Neural progenitor cell (in vitro differentiated cells): ENCODE results near the gene GPR132. TPM values are rescaled to one million over a fixed set of nuclear protein-coding genes. Genes with fewer than 3 reads are reported as not detected.

Experiments used
- DNase-seq: peaks from one replicate; pipeline ENCODE4 v3.0.0-alpha.2; 2016; ENCODE audit warnings: low spot score
- H2AFZ ChIP-seq: fragments of 200-600 bp; sonication (generic); replicated peaks from 2 replicates; pipeline ENCODE4 v1.6.1; 2016; ENCODE audit warnings: antibody characterized with exemption
- H3F3A ChIP-seq: fragments of 200-600 bp; sonication (generic); 2 replicates; pipeline ENCODE4 v1.6.1; 2016; ENCODE audit warnings: antibody characterized with exemption, low read depth
- H3K27ac ChIP-seq: fragments of 200-600 bp; sonication (generic); 2 replicates; pipeline ENCODE4 v1.5.1; 2016; ENCODE audit warnings: mild to moderate bottlenecking
- H3K27me3 ChIP-seq: fragments of 200-600 bp; sonication (generic); 2 replicates; pipeline ENCODE4 v1.6.1; 2016; ENCODE audit warnings: mild to moderate bottlenecking, moderate library complexity
- H3K36me3 ChIP-seq: fragments of 200-600 bp; sonication (generic); 2 replicates; pipeline ENCODE4 v1.5.1; 2016
- H3K4me1 ChIP-seq: fragments of 200-600 bp; sonication (generic); 2 replicates; pipeline ENCODE4 v1.6.1; 2016; ENCODE audit warnings: mixed run types
- H3K4me2 ChIP-seq: fragments of 200-600 bp; sonication (generic); 2 replicates; pipeline ENCODE4 v1.6.1; 2016
- H3K4me3 ChIP-seq: fragments of 200-600 bp; sonication (generic); 2 replicates; pipeline ENCODE4 v1.5.1; 2016
- H3K79me2 ChIP-seq: fragments of 200-600 bp; sonication (generic); 2 replicates; pipeline ENCODE4 v1.6.1; 2016; ENCODE audit warnings: low read depth
- H3K9ac ChIP-seq: fragments of 200-600 bp; sonication (generic); 2 replicates; pipeline ENCODE4 v1.6.1; 2016
- H3K9me3 ChIP-seq: fragments of 200-600 bp; sonication (generic); 2 replicates; pipeline ENCODE4 v1.5.1; 2016; ENCODE audit warnings: low read depth
- H4K20me1 ChIP-seq: fragments of 200-600 bp; sonication (generic); 2 replicates; pipeline ENCODE4 v1.6.1; 2016; ENCODE audit warnings: low read depth
- H3K27ac Mint-ChIP-seq: 3 replicates; pipeline ENCODE4 v1.8.0; 2021; ENCODE audit warnings: mixed read lengths
- H3K27me3 Mint-ChIP-seq: 2 replicates; pipeline ENCODE4 v1.8.0; 2022; ENCODE audit warnings: low read depth, mild to moderate bottlenecking, inconsistent platforms, moderate library complexity, mixed read lengths; ENCODE audit not compliant: insufficient read depth
- H3K36me3 Mint-ChIP-seq: 3 replicates; pipeline ENCODE4 v1.8.0; 2021; ENCODE audit warnings: mixed read lengths
- H3K4me1 Mint-ChIP-seq: 3 replicates; pipeline ENCODE4 v1.8.0; 2021; ENCODE audit warnings: mixed read lengths
- H3K4me3 Mint-ChIP-seq: 3 replicates; pipeline ENCODE4 v1.8.0; 2021; ENCODE audit warnings: mild to moderate bottlenecking, moderate library complexity, mixed read lengths
- H3K9me3 Mint-ChIP-seq: 3 replicates; pipeline ENCODE4 v1.8.0; 2020; ENCODE audit warnings: mixed read lengths
- EZH2 ChIP-seq: fragments of 200-600 bp; sonication (generic); IDR thresholded peaks from 2 replicates; pipeline ENCODE4 v1.6.1; 2017; ENCODE audit warnings: antibody characterized with exemption, mild to moderate bottlenecking, moderate library complexity
- EZH2phosphoT487 ChIP-seq: fragments of 200-600 bp; sonication (generic); IDR thresholded peaks from 2 replicates; pipeline ENCODE4 v1.6.1; 2017; ENCODE audit warnings: antibody characterized with exemption
- total RNA-seq: library from RNA; depleted of rRNA; stranded (reverse); fragments of >200 nt; gene quantifications from 2 replicates; pipeline ENCODE4 v1.2.3, GENCODE V29; 2015; ENCODE audit warnings: low replicate concordance
- TF ChIP-seq, protein P1 (sequence below): fragments of 200-600 bp; sonication (generic); IDR thresholded peaks from 2 replicates; pipeline ENCODE4 v1.5.1; 2017; ENCODE audit warnings: antibody characterized with exemption, mild to moderate bottlenecking

The GPR132 gene
- total RNA-seq, 1 donor from 2014 or later = 0.51 TPM

DNA sequence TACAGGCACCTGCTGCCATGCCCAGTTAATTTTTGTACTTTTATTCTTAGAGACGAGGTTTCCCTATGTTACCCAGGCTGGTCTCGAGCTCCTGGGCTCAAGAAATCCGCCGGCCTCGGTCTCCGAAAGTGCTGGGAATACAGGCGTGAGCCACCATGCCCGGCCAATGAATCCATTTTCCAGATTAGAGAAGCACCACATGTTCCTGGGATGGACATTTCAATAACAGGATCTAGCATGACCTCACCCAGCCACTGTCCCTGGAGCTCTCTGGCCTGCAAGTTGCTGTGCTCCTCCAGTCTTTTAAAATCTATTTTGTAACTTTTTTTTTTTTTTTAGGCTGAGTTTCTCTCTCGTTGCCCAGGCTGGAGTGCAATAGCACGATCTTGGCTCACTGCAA lies 2.2 kb downstream of the GPR132 start:
- H3F3A ChIP-seq = no peaks in the 10 kb centered on the region
- H3K27ac ChIP-seq = no peak overlapping the region
- no peak overlapping the region for H3K4me2 ChIP-seq
- no peaks in the 10 kb centered on the region for H3K9me3 ChIP-seq
- H4K20me1 ChIP-seq = no peaks in the 10 kb centered on the region
- Mint-ChIP-seq H3K4me3 (no peak overlapping the region), H3K4me1 (peaks cover 29% of the 10 kb centered on the region), H3K27ac (peak overlapping the region; percentile 69), H3K27me3 (no peaks in the 10 kb centered on the region), H3K36me3 (no peaks in the 10 kb centered on the region), H3K9me3 (no peaks in the 10 kb centered on the region)
- no peaks in the 10 kb centered on the region for H3K79me2 ChIP-seq
- no peak overlapping the region for H2AFZ ChIP-seq
- no peak overlapping the region for H3K4me3 ChIP-seq
- no peaks in the 10 kb centered on the region for H3K36me3 ChIP-seq
- H3K9ac ChIP-seq = no peak overlapping the region
- no peaks in the 10 kb centered on the region for H3K27me3 ChIP-seq
- H3K4me1 ChIP-seq = peaks cover 21% of the 10 kb centered on the region
- TF ChIP-seq EZH2 (no peak), EZH2phosphoT487 (no peak)
- TF ChIP-seq, protein P1, sequence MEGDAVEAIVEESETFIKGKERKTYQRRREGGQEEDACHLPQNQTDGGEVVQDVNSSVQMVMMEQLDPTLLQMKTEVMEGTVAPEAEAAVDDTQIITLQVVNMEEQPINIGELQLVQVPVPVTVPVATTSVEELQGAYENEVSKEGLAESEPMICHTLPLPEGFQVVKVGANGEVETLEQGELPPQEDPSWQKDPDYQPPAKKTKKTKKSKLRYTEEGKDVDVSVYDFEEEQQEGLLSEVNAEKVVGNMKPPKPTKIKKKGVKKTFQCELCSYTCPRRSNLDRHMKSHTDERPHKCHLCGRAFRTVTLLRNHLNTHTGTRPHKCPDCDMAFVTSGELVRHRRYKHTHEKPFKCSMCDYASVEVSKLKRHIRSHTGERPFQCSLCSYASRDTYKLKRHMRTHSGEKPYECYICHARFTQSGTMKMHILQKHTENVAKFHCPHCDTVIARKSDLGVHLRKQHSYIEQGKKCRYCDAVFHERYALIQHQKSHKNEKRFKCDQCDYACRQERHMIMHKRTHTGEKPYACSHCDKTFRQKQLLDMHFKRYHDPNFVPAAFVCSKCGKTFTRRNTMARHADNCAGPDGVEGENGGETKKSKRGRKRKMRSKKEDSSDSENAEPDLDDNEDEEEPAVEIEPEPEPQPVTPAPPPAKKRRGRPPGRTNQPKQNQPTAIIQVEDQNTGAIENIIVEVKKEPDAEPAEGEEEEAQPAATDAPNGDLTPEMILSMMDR = no peak
- no peak for DNase-seq

DNA sequence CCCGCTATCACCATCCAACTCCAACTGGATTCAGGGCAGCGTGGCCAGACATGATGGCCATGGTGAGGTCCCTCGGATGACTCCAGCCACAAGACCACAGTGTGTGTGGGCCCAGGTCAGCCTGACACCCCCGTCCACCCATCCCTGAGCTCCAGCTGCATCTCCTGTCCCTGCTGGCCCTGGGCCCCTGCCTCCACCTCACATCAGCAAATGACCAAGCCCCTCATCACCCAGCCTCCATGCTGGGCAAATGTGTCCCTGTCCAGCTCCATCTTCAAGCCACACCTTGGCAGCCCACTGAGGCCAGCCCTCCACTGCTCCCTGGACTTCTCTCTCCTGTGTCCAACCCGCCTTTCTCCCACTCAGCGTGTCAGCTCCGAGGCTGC lies 3.2 kb downstream of the GPR132 start:
- H3K9me3 ChIP-seq = no peaks in the 10 kb centered on the region
- H3K4me3 Mint-ChIP-seq = peak overlapping the region; percentile 33

GRCh38 chr14:105061428-105062047 lies 3.7 kb downstream of the GPR132 start:
- TF ChIP-seq EZH2phosphoT487 = no peak
- no peak for TF ChIP-seq EZH2
- TF ChIP-seq, protein P1 = no peak
- no peaks in the 10 kb centered on the region for H3K36me3 ChIP-seq
- Mint-ChIP-seq H3K27me3 (no peaks in the 10 kb centered on the region), H3K27ac (no peak overlapping the region), H3K4me3 (no peak overlapping the region), H3K36me3 (no peaks in the 10 kb centered on the region), H3K9me3 (no peaks in the 10 kb centered on the region), H3K4me1 (peaks cover 30% of the 10 kb centered on the region)
- H3K27ac ChIP-seq = no peak overlapping the region
- H3K9me3 ChIP-seq = no peaks in the 10 kb centered on the region
- H3K4me2 ChIP-seq = no peak overlapping the region
- H3K27me3 ChIP-seq = peaks cover 6% of the 10 kb centered on the region
- no peak overlapping the region for H3K9ac ChIP-seq
- no peak overlapping the region for H3K4me3 ChIP-seq
- H3K79me2 ChIP-seq = no peaks in the 10 kb centered on the region
- H3F3A ChIP-seq = peaks cover 6% of the 10 kb centered on the region
- H2AFZ ChIP-seq = no peak overlapping the region
- no peak for DNase-seq
- peaks cover 22% of the 10 kb centered on the region for H3K4me1 ChIP-seq
- H4K20me1 ChIP-seq = no peaks in the 10 kb centered on the region

More for the DNA sequence above, 3.2 kb downstream of the GPR132 start:
- H2AFZ ChIP-seq = no peak overlapping the region
- no peak overlapping the region for H3K27ac ChIP-seq
- no peak overlapping the region for H3K9ac ChIP-seq
- no peaks in the 10 kb centered on the region for H3K27me3 Mint-ChIP-seq
- no peaks in the 10 kb centered on the region for H3K36me3 Mint-ChIP-seq
- peak overlapping the region; percentile 78 for H3K27ac Mint-ChIP-seq
- no peaks in the 10 kb centered on the region for H3K36me3 ChIP-seq
- H3K79me2 ChIP-seq = no peaks in the 10 kb centered on the region
- H4K20me1 ChIP-seq = no peaks in the 10 kb centered on the region
- peaks cover 29% of the 10 kb centered on the region for H3K4me1 Mint-ChIP-seq
- H3K4me1 ChIP-seq = peaks cover 21% of the 10 kb centered on the region
- TF ChIP-seq EZH2 (no peak), EZH2phosphoT487 (no peak)
- TF ChIP-seq, protein P1 = no peak
- peaks cover under 1% of the 10 kb centered on the region for H3K27me3 ChIP-seq
- no peaks in the 10 kb centered on the region for H3K9me3 Mint-ChIP-seq
- no peak overlapping the region for H3K4me2 ChIP-seq
- no peak for DNase-seq
- no peak overlapping the region for H3K4me3 ChIP-seq
- H3F3A ChIP-seq = peaks cover 2% of the 10 kb centered on the region
